Liver (tissue), 9 donors: Measurements from ENCODE around the gene DERA. TPM values are rescaled to one million over a fixed set of nuclear protein-coding genes. Genes with fewer than 3 reads are reported as not detected.

ENCODE experiments used
- DNase-seq: peaks from one replicate; pipeline ENCODE4 v3.0.0-alpha.2; 2017; ENCODE audit warnings: low spot score
- H3K27ac ChIP-seq, 2 donors: one replicate each; pipeline ENCODE4 v1.7.0; 2013; ENCODE audit warnings: inconsistent platforms in 2 of 2, low read length in 2 of 2, control low read depth in 1 of 2, low read depth in 1 of 2, mild to moderate bottlenecking in 1 of 2
- H3K27me3 ChIP-seq, 4 donors: one replicate each; pipeline versions ENCODE4 v1.6.1 to v1.7.0; 2013; ENCODE audit warnings: low read length in 3 of 4, inconsistent platforms in 1 of 4, mild to moderate bottlenecking in 1 of 4, moderate library complexity in 1 of 4; ENCODE audit not compliant: control insufficient read depth in 4 of 4, insufficient read depth in 4 of 4
- H3K36me3 ChIP-seq, 4 donors: one replicate each; pipeline versions ENCODE4 v1.6.1 to v1.7.0; 2013; ENCODE audit warnings: low read length in 3 of 4, mild to moderate bottlenecking in 3 of 4, low read depth in 1 of 4, moderate library complexity in 1 of 4; ENCODE audit not compliant: control insufficient read depth in 4 of 4, insufficient read depth in 3 of 4
- H3K4me1 ChIP-seq, 4 donors: one replicate each; pipeline versions ENCODE4 v1.6.1 to v1.7.0; 2013; ENCODE audit warnings: low read length in 3 of 4, mild to moderate bottlenecking in 3 of 4, moderate library complexity in 1 of 4; ENCODE audit not compliant: control insufficient read depth in 4 of 4, insufficient read depth in 4 of 4
- H3K4me3 ChIP-seq, 3 donors: one replicate each; pipeline versions ENCODE4 v1.6.1 to v1.7.0; 2013; ENCODE audit warnings: low read length in 3 of 3, control low read depth in 1 of 3, low read depth in 1 of 3, mild to moderate bottlenecking in 1 of 3
- H3K9ac ChIP-seq, 2 donors: one replicate each; pipeline ENCODE4 v1.7.0; 2013; ENCODE audit warnings: low read length in 2 of 2, mild to moderate bottlenecking in 2 of 2, moderate library complexity in 2 of 2, control low read depth in 1 of 2, low read depth in 1 of 2
- H3K9me3 ChIP-seq, 4 donors: one replicate each; pipeline versions ENCODE4 v1.6.1 to v1.7.0; 2013; ENCODE audit warnings: low read length in 3 of 4; ENCODE audit not compliant: control insufficient read depth in 4 of 4
- EGR1 ChIP-seq, 2 donors: IDR thresholded peaks; 2 replicates each; pipeline ENCODE4 v1.6.1; 2016 to 2018; ENCODE audit warnings: antibody characterized with exemption in 2 of 2, low read depth in 2 of 2
- FOXA1 ChIP-seq: IDR thresholded peaks from 2 replicates; pipeline ENCODE4 v1.6.1; 2016; ENCODE audit warnings: antibody characterized with exemption
- FOXA2 ChIP-seq: IDR thresholded peaks from 2 replicates; pipeline ENCODE4 v1.6.1; 2016; ENCODE audit warnings: antibody characterized with exemption
- GABPA ChIP-seq, 2 donors: IDR thresholded peaks in 1 of 2; conservative IDR thresholded peaks in 1 of 2; 2 replicates each; pipeline ENCODE4 v1.6.1; 2016; ENCODE audit warnings: antibody characterized with exemption in 2 of 2, mild to moderate bottlenecking in 1 of 2, moderate library complexity in 1 of 2
- HNF4A ChIP-seq, 2 donors: conservative IDR thresholded peaks; 2 replicates each; pipeline ENCODE4 v1.6.1; 2016; ENCODE audit warnings: antibody characterized with exemption in 2 of 2, mild to moderate bottlenecking in 2 of 2
- HNF4G ChIP-seq: IDR thresholded peaks from 2 replicates; pipeline ENCODE4 v1.6.1; 2016; ENCODE audit warnings: antibody characterized with exemption
- JUND ChIP-seq, 2 donors: IDR thresholded peaks; 2 replicates each; pipeline ENCODE4 v1.6.1; 2016; ENCODE audit warnings: antibody characterized with exemption in 2 of 2
- NR2F2 ChIP-seq: IDR thresholded peaks from 2 replicates; pipeline ENCODE4 v1.6.1; 2016; ENCODE audit warnings: antibody characterized with exemption
- RAD21 ChIP-seq, 2 donors: IDR thresholded peaks; 2 replicates each; pipeline ENCODE4 v1.6.1; 2016; ENCODE audit warnings: antibody characterized with exemption in 2 of 2, mild to moderate bottlenecking in 2 of 2
- RXRA ChIP-seq, 2 donors: IDR thresholded peaks; 2 replicates each; pipeline ENCODE4 v1.6.1; 2017 to 2018; ENCODE audit warnings: antibody characterized with exemption in 2 of 2, mild to moderate bottlenecking in 1 of 2
- SP1 ChIP-seq: IDR thresholded peaks from 2 replicates; pipeline ENCODE4 v1.6.1; 2018; ENCODE audit warnings: antibody characterized with exemption, mild to moderate bottlenecking
- TAF1 ChIP-seq: conservative IDR thresholded peaks from 2 replicates; pipeline ENCODE4 v1.6.1; 2016; ENCODE audit warnings: antibody characterized with exemption, mild to moderate bottlenecking
- YY1 ChIP-seq: IDR thresholded peaks from 2 replicates; pipeline ENCODE4 v1.6.1; 2016; ENCODE audit warnings: antibody characterized with exemption, mild to moderate bottlenecking
- WGBS: extraction: QIAGEN DNeasy Blood & Tissue Kit; methylation state at CpG from one replicate; pipeline ENCODE4 v1.1.7; 2013; 5-methylcytosine and 5-hydroxymethylcytosine counted together
- polyA plus RNA-seq, 2 donors: library from polyadenylated mRNA; stranded (reverse) in 1 of 2; unstranded in 1 of 2; fragments of 200-250 nt in 1 of 2; fragments of >200 nt in 1 of 2; fragmentation: Nextera tagmentation in 1 of 2; extraction: Ambion mirVana in 1 of 2; gene quantifications; one replicate each; pipeline versions ENCODE4 v1.2.1 to v1.2.3, GENCODE V29; 2013 to 2015
- total RNA-seq, 2 donors: library from RNA; depleted of rRNA; stranded (reverse); fragments of >200 nt; gene quantifications; one replicate each; pipeline ENCODE4 v1.2.3, GENCODE V29; 2014
- TF ChIP-seq, protein P1 (sequence below): fragments of 150-350 bp; IDR thresholded peaks from 2 replicates; pipeline ENCODE4 v1.5.1; 2017; ENCODE audit warnings: improper control_type of control experiment, low read depth, low read length; ENCODE audit not compliant: missing input control
- TF ChIP-seq, protein P2 (sequence below): IDR thresholded peaks from 2 replicates; pipeline ENCODE4 v1.6.1; 2016; ENCODE audit warnings: antibody characterized with exemption
- TF ChIP-seq, protein P3 (sequence below): IDR thresholded peaks from 2 replicates; pipeline ENCODE4 v1.6.1; 2016; ENCODE audit warnings: antibody characterized with exemption
- TF ChIP-seq, protein P4 (sequence below): IDR thresholded peaks from 2 replicates; pipeline ENCODE4 v1.6.1; 2016; ENCODE audit warnings: antibody characterized with exemption
- TF ChIP-seq, protein P5 (sequence below): IDR thresholded peaks from 2 replicates; pipeline ENCODE4 v1.6.1; 2016; ENCODE audit warnings: antibody characterized with exemption, mild to moderate bottlenecking
- donor health status: healthy.
- donor health status: healthy.
- donor health status: healthy.
- donor health status: healthy.
- donor health status: healthy.

Gene DERA
- total and polyA plus RNA-seq, 4 donors, result 32.9 to 65.2 (median 52.4) TPM

DNA sequence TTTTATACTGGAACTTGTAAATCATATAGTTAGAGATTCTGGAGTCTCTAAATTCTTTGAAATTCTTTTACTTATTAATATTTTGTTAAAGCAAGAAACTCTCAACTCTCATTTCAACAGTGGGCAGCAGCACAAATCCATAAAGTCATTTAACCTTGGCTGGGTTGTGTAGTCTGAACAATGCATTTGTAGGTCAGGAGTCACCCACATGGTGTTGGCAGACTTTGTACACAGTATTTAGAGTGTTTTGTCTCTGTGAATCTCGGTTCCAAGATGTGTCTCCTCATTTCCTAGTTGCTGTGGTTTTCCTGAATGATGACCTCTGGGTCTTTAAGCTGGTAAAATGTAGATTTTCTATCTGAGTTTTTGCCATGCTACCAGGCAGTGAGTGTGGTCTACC, 49.7 kb upstream of the DERA start (continued):
- peak; percentile 56 to 68 for TF ChIP-seq RXRA (IDR thresholded peaks at IDR 0.05)
- TF ChIP-seq HNF4G, result peak; percentile 36
- TF ChIP-seq, protein P1, sequence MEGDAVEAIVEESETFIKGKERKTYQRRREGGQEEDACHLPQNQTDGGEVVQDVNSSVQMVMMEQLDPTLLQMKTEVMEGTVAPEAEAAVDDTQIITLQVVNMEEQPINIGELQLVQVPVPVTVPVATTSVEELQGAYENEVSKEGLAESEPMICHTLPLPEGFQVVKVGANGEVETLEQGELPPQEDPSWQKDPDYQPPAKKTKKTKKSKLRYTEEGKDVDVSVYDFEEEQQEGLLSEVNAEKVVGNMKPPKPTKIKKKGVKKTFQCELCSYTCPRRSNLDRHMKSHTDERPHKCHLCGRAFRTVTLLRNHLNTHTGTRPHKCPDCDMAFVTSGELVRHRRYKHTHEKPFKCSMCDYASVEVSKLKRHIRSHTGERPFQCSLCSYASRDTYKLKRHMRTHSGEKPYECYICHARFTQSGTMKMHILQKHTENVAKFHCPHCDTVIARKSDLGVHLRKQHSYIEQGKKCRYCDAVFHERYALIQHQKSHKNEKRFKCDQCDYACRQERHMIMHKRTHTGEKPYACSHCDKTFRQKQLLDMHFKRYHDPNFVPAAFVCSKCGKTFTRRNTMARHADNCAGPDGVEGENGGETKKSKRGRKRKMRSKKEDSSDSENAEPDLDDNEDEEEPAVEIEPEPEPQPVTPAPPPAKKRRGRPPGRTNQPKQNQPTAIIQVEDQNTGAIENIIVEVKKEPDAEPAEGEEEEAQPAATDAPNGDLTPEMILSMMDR, result no peak
- TF ChIP-seq HNF4A (conservative IDR thresholded peaks at IDR 0.05), result peak; percentile 70 to 76
- no peak for TF ChIP-seq JUND (IDR thresholded peaks at IDR 0.05)
- TF ChIP-seq, protein P2, sequence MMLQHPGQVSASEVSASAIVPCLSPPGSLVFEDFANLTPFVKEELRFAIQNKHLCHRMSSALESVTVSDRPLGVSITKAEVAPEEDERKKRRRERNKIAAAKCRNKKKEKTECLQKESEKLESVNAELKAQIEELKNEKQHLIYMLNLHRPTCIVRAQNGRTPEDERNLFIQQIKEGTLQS, result no peak
- no peak for TF ChIP-seq GABPA (IDR thresholded peaks at IDR 0.05 in 1 of 2, conservative IDR thresholded peaks at IDR 0.05 in 1 of 2)

DNA sequence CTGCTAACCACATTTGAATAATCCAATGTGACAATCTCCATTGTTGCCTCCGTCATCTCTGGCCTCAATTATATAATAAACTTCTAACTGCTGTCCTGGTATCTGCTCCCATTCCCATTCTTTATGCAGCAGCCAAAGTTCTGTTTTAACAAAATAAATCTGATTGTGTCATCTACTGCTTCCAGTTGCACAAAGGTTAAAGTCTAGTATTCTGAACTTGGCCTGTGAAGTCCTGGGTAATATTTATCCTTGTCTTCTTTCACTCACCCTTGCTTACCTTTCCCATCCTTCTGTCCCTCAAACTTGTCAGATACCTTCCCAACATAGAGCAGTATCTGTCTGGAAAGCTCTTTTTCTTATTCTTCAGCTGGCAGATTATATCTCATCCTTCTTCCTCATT, 48.3 kb upstream of the DERA start:
- Histone ChIP-seq H3K27ac (peak overlapping the region; percentile 52 to 60), H3K9ac (no peak overlapping the region), H3K9me3 (no peaks in the 10 kb centered on the region), H3K4me3 (no peak overlapping the region), H3K4me1 (peaks cover 4 to 37% (median 26%) of the 10 kb centered on the region in 4 donors), H3K36me3 (no peaks in the 10 kb centered on the region), H3K27me3 (no peaks in the 10 kb centered on the region)
- no peak for DNase-seq
- peak; percentile 46 for TF ChIP-seq NR2F2
- TF ChIP-seq RAD21 (IDR thresholded peaks at IDR 0.05), result peak; percentile 51 to 67
- TF ChIP-seq, protein P1, result no peak
- TF ChIP-seq EGR1 (IDR thresholded peaks at IDR 0.05; ENCODE audit: low read depth in 2 of 2), result no peak
- TF ChIP-seq, protein P3, sequence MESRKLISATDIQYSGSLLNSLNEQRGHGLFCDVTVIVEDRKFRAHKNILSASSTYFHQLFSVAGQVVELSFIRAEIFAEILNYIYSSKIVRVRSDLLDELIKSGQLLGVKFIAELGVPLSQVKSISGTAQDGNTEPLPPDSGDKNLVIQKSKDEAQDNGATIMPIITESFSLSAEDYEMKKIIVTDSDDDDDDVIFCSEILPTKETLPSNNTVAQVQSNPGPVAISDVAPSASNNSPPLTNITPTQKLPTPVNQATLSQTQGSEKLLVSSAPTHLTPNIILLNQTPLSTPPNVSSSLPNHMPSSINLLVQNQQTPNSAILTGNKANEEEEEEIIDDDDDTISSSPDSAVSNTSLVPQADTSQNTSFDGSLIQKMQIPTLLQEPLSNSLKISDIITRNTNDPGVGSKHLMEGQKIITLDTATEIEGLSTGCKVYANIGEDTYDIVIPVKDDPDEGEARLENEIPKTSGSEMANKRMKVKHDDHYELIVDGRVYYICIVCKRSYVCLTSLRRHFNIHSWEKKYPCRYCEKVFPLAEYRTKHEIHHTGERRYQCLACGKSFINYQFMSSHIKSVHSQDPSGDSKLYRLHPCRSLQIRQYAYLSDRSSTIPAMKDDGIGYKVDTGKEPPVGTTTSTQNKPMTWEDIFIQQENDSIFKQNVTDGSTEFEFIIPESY, result peak; percentile 91
- TF ChIP-seq, protein P2, result peak; percentile 65
- TF ChIP-seq GABPA (IDR thresholded peaks at IDR 0.05 in 1 of 2, conservative IDR thresholded peaks at IDR 0.05 in 1 of 2), result peak; percentile 30 to 61
- TF ChIP-seq, protein P4, sequence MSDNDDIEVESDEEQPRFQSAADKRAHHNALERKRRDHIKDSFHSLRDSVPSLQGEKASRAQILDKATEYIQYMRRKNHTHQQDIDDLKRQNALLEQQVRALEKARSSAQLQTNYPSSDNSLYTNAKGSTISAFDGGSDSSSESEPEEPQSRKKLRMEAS, result peak; percentile 77
- TF ChIP-seq FOXA1, result peak; percentile 66
- peak; percentile 72 for TF ChIP-seq FOXA2
- peak; percentile 34 for TF ChIP-seq TAF1
- TF ChIP-seq HNF4G, result peak; percentile 96
- peak; percentile 99 to 100 for TF ChIP-seq HNF4A (conservative IDR thresholded peaks at IDR 0.05)
- TF ChIP-seq JUND (IDR thresholded peaks at IDR 0.05), result peak; percentile 59 to 88
- TF ChIP-seq, protein P5, sequence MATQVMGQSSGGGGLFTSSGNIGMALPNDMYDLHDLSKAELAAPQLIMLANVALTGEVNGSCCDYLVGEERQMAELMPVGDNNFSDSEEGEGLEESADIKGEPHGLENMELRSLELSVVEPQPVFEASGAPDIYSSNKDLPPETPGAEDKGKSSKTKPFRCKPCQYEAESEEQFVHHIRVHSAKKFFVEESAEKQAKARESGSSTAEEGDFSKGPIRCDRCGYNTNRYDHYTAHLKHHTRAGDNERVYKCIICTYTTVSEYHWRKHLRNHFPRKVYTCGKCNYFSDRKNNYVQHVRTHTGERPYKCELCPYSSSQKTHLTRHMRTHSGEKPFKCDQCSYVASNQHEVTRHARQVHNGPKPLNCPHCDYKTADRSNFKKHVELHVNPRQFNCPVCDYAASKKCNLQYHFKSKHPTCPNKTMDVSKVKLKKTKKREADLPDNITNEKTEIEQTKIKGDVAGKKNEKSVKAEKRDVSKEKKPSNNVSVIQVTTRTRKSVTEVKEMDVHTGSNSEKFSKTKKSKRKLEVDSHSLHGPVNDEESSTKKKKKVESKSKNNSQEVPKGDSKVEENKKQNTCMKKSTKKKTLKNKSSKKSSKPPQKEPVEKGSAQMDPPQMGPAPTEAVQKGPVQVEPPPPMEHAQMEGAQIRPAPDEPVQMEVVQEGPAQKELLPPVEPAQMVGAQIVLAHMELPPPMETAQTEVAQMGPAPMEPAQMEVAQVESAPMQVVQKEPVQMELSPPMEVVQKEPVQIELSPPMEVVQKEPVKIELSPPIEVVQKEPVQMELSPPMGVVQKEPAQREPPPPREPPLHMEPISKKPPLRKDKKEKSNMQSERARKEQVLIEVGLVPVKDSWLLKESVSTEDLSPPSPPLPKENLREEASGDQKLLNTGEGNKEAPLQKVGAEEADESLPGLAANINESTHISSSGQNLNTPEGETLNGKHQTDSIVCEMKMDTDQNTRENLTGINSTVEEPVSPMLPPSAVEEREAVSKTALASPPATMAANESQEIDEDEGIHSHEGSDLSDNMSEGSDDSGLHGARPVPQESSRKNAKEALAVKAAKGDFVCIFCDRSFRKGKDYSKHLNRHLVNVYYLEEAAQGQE, result peak; percentile 62
- peak; percentile 72 for TF ChIP-seq YY1
- peak; percentile 92 to 93 for TF ChIP-seq RXRA (IDR thresholded peaks at IDR 0.05)
- TF ChIP-seq SP1, result peak; percentile 91
- WGBS, result 21% methylated on average over 1 of the region's 1 CpG
